Dedifferentiated amniotic fluid mesenchymal stem cell (primary cell): ENCODE results near the gene SYCN.

ENCODE experiments used
- DNase-seq: peaks from one replicate; pipeline ENCODE4 v3.0.0-alpha.2; 2016; ENCODE audit errors: extremely low spot score

SYCN gene

GRCh38 chr19:39155741-39156140 lies 48.3 kb downstream of the SYCN start:
- no peak for DNase-seq

- no peak for DNase-seq
These were observed 48.9 kb downstream of the SYCN start for GRCh38 chr19:39155114-39155700.

- DNase-seq = no peak
These were observed 49.4 kb downstream of the SYCN start for GRCh38 chr19:39154629-39155100.

DNA sequence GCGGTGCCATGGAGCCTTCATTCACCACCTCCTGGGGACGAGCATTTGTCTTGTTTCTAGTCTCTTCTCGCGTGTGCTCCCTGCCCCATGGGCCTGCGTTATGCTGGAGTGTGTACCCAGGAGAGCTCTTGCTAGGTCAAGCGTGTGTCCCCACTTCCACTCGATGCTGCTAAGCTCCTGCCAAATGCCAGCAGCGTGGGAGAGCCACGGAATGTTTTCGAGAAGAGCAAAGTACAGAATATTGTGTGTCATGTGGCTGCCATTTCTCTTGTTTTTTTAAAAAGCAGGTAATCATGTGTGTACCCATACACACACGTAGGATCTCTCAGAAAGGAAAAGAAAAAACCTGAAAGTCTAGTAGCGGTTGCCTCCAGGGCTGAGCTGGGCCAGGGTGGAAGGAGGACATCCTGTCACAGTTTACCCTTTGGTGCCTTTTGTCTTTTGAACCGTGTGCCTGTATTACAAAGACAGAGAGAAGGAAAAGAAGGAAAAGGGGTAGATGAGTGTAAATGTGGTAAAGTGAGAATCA lies 49.9 kb downstream of the SYCN start:
- no peak for DNase-seq
